ENCODE results near the gene SH3PXD2B.

GRCh38 chr5:172494630-172495505 lies 40.5 kb upstream of the SH3PXD2B start:
- TF ChIP-seq, protein P1, sequence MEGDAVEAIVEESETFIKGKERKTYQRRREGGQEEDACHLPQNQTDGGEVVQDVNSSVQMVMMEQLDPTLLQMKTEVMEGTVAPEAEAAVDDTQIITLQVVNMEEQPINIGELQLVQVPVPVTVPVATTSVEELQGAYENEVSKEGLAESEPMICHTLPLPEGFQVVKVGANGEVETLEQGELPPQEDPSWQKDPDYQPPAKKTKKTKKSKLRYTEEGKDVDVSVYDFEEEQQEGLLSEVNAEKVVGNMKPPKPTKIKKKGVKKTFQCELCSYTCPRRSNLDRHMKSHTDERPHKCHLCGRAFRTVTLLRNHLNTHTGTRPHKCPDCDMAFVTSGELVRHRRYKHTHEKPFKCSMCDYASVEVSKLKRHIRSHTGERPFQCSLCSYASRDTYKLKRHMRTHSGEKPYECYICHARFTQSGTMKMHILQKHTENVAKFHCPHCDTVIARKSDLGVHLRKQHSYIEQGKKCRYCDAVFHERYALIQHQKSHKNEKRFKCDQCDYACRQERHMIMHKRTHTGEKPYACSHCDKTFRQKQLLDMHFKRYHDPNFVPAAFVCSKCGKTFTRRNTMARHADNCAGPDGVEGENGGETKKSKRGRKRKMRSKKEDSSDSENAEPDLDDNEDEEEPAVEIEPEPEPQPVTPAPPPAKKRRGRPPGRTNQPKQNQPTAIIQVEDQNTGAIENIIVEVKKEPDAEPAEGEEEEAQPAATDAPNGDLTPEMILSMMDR (IDR thresholded peaks at IDR 0.05) = no peak
- no peak for TF ChIP-seq EZH2 (IDR thresholded peaks at IDR 0.05; ENCODE audit: borderline replicate concordance, insufficient read depth, low read depth, low read length, poor library complexity, severe bottlenecking)

Data from B cell (primary cell).